Measurements from ENCODE around the gene ZNF576. TPM values are rescaled to one million over a fixed set of nuclear protein-coding genes. Genes with fewer than 3 reads are reported as not detected.
"Not testable (repeated sequence)": the region's sequence is repeated elsewhere in the genome, so short reads cannot be mapped to it uniquely, and the experiment has no call there.

ZNF576 gene
- polyA plus RNA-seq, 3 donors = 9.6 to 11.3 (median 10.1) TPM

DNA sequence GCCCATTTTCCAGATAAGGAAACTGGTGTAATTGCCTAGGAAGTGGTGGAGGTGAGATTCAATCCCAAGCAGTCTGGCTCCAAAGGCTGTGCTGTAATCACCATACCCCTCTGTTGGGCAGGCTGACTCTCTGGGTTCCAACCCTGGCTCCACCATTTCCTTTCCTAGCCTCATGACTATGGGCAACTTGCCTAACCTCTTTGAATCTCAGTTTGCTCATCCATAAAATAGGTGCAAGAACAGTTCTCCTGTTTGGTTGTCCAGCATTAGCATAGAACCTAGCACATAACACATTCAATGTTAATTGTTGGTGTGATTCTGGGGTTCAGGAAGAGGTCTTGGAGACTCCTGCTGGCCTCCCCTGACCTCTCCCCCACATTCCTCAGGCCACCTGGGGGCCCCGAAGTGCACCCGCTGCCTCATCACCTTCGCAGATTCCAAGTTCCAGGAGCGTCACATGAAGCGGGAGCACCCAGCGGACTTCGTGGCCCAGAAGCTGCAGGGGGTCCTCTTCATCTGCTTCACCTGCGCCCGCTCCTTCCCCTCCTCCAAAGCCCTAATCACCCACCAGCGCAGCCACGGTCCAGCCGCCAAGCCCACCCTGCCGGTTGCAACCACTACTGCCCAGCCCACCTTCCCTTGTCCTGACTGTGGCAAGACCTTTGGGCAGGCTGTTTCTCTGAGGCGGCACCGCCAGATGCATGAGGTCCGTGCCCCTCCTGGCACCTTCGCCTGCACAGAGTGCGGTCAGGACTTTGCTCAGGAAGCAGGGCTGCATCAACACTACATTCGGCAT lies 2.2 kb downstream of the ZNF576 start:
- DNase-seq (ENCODE audit: low read depth in 3 of 3, low spot score in 2 of 3) = no peak

DNA sequence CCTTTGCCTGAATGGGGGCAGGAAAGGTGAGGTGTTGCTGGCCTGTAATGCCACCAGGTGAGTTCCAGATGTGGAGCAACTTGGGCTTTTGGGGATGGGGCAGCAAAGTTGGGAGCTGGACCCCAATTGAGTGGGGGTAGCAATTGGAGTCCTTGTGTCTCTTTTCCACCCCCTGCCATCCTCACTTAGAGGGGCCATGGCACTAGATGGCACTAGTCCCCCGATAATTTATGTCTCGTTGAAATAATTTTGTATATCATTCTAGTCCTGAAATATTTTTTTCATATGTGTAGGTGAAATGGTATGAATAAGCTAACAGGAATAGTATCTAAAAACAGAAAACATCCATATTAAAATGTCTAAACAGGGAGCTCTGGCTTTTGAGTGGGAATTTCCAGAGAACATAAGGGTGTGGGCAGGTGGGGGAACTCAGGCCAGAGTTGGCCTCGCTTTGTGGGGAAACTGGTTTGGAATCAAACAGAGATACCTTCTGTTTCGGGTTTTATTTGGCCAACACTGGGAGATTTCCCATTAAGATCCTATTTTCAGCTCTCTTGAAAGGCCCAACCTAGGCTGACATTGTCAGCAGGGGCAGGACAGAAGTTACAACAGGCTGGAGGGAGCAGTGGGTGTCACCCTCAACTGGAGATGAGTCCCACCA lies 3.4 kb downstream of the ZNF576 start:
- no peak for DNase-seq (ENCODE audit: low read depth in 3 of 3, low spot score in 2 of 3)

- DNase-seq (ENCODE audit: low read depth in 3 of 3, low spot score in 2 of 3) = not testable (repeated sequence)
Measured at GRCh38 chr19:43600326-43600725, 3.9 kb downstream of the ZNF576 start.

DNA sequence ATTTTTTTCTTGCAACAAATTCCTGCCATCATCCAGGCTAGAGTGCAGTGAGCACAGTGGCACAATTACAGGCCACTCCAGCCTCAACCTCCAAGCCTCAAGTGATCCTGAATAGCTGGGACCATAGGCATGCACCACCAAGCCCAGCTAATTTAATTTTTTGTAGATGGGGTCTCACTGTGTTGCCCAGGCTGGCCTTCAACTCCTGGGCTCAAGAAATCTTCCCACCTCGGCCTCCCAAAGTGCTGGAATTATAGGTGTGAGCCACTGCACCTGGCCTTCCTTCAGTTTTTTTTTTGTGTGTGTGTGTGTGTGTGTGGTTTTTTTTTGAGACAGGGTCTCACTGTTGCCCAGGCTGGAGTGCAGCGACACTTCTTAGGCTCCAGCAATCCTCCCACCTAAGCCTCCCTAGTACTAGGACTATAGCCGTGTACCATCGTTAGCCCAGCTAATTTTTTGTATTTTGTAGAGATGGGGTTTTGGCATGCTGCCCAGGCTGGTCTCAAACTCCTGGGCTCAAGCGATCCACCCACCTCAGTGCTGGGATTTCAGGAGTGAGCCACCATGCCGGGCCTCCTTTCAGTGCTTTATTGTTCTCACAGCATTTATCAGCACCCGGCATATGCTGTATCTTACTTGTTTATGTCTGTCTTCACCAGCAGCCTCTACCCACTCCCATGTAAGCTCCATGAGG lies 9.6 kb downstream of the ZNF576 start:
- no peak for DNase-seq (ENCODE audit: low read depth in 3 of 3, low spot score in 2 of 3)

DNA sequence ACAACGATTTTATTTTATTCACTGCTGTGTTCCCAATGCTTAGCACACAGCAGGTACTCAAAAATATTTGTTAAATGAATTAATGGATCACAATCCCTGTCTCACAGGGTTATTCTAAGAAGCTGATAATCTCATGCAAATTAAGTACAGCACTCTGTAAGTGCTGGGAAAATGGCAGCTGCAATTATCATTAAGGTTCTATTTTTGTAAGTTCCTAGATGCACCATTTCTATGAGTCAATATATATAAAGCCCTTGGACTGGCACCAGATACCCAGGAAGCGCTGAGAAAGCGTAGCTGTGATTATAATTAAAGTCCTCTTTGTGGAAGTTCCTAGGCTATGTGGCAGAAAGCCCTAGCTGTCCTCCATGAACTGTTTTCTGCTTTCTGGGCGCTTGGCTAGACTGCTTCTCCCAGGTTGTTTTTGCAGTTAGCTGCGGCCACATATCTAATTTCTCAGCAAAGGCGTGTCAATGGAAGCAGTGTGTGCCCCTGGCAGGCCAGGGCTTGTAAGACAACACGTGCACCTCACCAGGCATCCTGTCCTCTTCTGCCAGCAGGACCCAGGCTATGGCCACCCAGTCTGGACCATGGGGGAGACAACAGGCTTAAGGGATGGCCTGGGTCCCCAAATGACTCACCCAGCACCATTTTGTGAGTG lies 10.3 kb downstream of the ZNF576 start:
- no peak for DNase-seq (ENCODE audit: low read depth in 3 of 3, low spot score in 2 of 3)

GRCh38 chr19:43607238-43608205 lies 11.1 kb downstream of the ZNF576 start:
- DNase-seq (ENCODE audit: low read depth in 3 of 3, low spot score in 2 of 3) = no peak

GRCh38 chr19:43609872-43610271 lies 13.5 kb downstream of the ZNF576 start:
- no peak for DNase-seq (ENCODE audit: low read depth in 3 of 3, low spot score in 2 of 3)

DNA sequence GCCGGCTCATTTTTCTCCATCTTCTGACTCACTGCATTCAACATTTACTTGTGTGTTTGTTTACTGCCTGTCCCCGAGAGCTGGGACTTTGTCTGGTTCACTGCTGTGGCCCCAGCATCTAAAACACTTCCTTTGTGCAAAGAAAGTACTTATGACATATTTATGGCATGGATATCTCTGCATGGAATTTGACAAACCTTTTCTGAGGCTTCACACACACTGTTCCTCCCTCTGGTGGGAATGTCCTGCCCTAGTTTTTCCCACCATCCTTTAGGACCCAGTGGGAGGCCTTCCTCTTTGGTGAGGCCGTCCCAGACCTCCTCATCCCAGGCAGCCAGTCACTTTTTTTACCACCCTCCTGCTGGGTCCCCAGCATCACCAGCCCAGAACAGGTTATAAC lies 14.1 kb downstream of the ZNF576 start:
- DNase-seq (ENCODE audit: low read depth in 3 of 3, low spot score in 2 of 3) = no peak

- no peak for DNase-seq (ENCODE audit: low read depth in 3 of 3, low spot score in 2 of 3)
Measured at GRCh38 chr19:43611788-43612187, 15.4 kb downstream of the ZNF576 start, which contains the start of gene SRRM5. TSS of gene SRRM5 (plus strand) at chr19:43612088. CDS start at chr19:43612122, 34 bp downstream.

- no peak for DNase-seq (ENCODE audit: low read depth in 3 of 3, low spot score in 2 of 3)
Measured at GRCh38 chr19:43612374-43612773, 16.0 kb downstream of the ZNF576 start.

DNA sequence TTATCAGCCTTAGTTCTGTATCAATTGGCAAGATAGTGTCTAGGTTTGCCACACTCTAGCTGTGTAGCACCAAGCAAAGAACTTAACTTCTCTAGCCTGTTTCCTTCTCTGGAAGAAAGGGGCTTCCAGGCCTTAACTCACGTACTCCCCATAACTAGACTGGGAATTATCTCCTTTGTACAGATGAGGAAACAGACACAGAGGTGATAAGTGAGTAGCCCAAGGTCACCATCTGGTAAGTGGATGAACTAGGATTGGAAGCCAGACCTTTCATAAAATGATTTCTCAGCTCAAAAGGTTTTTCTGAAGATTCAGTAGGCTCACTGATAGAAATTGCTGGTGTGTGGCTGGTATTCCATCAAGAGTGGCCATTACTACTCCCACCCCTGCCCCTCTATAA lies 19.9 kb downstream of the ZNF576 start:
- DNase-seq (ENCODE audit: low read depth in 3 of 3, low spot score in 2 of 3) = no peak

DNA sequence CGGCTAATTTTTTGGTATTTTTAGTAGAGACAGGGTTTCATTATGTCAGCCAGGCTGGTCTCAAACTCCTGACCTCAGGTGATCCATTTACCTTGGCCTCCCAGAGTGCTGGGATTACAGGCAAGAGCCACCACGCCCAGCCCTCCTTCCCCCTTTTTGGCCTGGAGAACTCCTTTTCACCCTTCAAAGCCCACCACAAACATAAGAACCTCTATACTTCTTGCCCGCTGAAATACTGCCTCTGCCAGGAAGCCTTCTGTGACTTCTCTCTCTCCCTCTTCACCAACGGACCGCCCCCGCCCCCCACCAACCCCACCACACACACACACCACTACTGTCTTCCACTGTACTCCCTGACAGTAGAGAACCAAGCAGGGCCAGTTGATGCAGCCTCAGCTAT lies 20.6 kb downstream of the ZNF576 start:
- DNase-seq (ENCODE audit: low read depth in 3 of 3, low spot score in 2 of 3) = no peak

DNA sequence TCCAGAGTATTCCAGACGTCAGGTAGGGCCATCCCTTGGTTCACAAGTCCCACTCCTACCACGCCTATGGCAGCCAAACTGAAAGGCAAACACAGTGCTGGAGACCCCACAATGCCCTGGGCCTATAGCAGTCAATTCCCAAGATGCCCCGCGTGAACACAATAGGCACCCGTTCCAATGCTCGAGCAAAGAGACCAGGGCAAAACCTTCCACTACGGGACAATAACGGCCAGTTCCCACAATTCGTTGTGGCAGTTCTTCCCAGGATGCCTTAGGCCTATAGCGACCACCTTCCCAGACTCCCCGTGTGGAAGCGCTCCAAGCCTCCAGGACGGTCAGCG lies 22.5 kb downstream of the ZNF576 start:
- DNase-seq (ENCODE audit: low read depth in 3 of 3, low spot score in 2 of 3) = no peak

- peak in 1 of 3 donors; percentile 83 for DNase-seq (ENCODE audit: low read depth in 3 of 3, low spot score in 2 of 3)
Measured at GRCh38 chr19:43619262-43620060, 23.1 kb downstream of the ZNF576 start, which contains the start of gene ZNF428. TSS of gene ZNF428 (minus strand) at chr19:43619629. CDS start at chr19:43614304, 5,325 bp downstream.

DNA sequence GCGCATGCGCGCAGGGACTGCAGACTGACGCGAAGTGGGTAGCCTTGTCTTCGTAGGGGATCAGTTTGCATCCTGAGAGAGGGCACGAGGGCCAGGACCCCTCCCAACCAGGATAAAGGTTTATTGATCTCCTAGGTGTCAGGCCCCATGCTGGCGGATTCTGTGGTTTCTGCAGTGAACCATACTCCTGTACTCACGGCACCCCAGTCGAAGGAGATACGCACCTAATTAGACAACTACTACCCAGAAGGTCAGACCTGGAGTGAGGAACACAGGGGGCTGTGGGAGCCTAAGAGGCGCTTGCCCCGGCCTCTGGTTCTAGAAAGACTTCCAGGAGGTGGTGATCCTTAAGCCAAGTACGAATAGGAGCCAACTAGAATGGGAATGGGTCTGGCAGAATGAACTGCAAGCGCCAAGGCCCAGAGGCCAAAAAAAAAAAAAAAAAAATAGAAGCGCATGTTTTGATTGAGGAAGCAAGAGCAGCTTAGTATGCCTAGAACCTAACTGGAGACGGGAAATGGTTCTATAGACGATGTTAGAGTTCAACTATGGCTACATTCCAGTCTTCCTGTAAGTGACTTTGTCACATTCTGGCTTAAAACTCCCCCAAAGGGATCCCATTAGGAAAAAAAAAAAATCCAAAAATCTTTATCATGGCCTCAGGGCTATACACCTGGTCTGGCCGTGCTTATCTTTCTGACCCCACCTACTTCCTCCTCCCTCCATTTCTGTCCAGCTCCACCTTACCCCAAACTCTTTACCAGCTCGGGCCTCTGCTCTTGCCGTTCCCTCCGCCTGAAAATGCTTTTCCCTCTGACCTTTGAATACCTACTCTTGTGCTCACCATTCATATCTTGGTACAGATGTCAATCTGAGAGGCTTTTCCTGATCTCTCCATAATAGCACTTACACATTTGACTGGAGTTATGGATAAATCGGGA lies 23.9 kb downstream of the ZNF576 start:
- DNase-seq (ENCODE audit: low read depth in 3 of 3, low spot score in 2 of 3) = no peak

DNA sequence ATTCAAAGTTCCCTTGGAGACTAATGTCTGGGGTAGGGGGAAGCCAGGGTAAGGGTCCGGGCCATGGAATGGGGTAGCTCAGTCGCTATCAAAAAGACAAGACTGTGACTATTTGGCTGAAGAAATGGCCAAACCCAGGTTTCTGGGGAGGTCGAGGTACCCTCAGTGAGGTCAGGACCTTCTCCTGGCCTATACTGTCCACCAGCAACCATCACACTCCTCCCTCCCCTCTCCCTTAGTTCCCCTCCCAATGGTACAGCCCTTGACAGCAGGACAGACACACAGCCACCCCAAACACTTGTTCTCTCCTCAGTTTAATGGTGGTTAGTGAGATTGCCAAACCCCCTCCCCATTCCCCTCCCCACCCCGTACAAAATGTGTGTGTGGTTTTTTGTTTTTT lies 25.7 kb downstream of the ZNF576 start:
- DNase-seq (ENCODE audit: low read depth in 3 of 3, low spot score in 2 of 3) = no peak

DNA sequence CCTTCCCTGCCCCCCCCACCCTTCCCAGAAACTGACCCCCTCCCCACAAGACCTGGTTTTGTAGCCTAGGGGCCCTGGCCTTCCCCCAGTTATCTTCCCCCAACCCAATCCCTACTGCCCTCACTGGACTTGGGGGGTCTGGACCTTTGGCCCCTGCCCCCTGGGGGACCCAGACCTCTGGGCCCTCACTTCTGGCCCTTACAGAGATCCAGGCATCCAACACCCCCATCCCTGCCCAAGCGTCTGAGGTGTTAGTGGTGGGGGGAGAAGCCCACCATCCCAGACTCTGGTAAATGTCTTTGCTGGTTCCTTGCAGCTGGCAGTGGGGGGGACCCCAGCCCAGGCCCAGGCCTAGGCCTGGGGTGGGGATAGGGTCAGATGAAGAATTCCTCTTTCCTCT lies 26.6 kb downstream of the ZNF576 start:
- no peak for DNase-seq (ENCODE audit: low read depth in 3 of 3, low spot score in 2 of 3)
